GM18951 (cell line): ENCODE data around the gene ACAA1.

Source experiments
- POLR2A ChIP-seq: IDR thresholded peaks from 4 replicates; pipeline ENCODE4 v1.6.1; 2011; ENCODE audit warnings: mild to moderate bottlenecking; ENCODE audit not compliant: insufficient read length, insufficient read depth; ENCODE audit errors: extremely low read depth
- in situ Hi-C: fragments of 300-500 bp; cut with MboI; formaldehyde crosslinking; loops from one replicate; pipeline ENCODE4 v1.12.0; 2022; ENCODE audit warnings: low sequenced_read_pairs, mixed read lengths, inconsistent platforms; ENCODE audit not compliant: unreplicated experiment

ACAA1 gene

GRCh38 chr3:38126121-38126892, 10.6 kb downstream of the ACAA1 start:
- in situ Hi-C loops = loop anchor here (10.0 kb wide), 1 partner anchor 338 kb away; no protein-coding TSS in a partner anchor

GRCh38 chr3:38125305-38126120, 11.4 kb downstream of the ACAA1 start:
- in situ Hi-C loops = loop anchor here (10.0 kb wide), 1 partner anchor 339 kb away; no protein-coding TSS in a partner anchor
- no peak for TF ChIP-seq POLR2A

More at GRCh38 chr3:38126121-38126892, 10.6 kb downstream of the ACAA1 start:
- TF ChIP-seq POLR2A = no peak

- in situ Hi-C loops = loop anchor here (10.0 kb wide), 1 partner anchor 340 kb away; no protein-coding TSS in a partner anchor
- no peak for TF ChIP-seq POLR2A
Observed at GRCh38 chr3:38124324-38125122, 12.4 kb downstream of the ACAA1 start.

GRCh38 chr3:38122712-38123290, 14.1 kb downstream of the ACAA1 start:
- in situ Hi-C loops = loop anchor here (10.0 kb wide), 1 partner anchor 342 kb away; no protein-coding TSS in a partner anchor
- no peak for TF ChIP-seq POLR2A

GRCh38 chr3:38121832-38122461, 15.0 kb downstream of the ACAA1 start:
- TF ChIP-seq POLR2A = no peak
- in situ Hi-C loops = loop anchor here (10.0 kb wide), 1 partner anchor 343 kb away; no protein-coding TSS in a partner anchor

GRCh38 chr3:38121451-38121831, 15.5 kb downstream of the ACAA1 start:
- no peak for TF ChIP-seq POLR2A
- in situ Hi-C loops = loop anchor here (10.0 kb wide), 1 partner anchor 343 kb away; no protein-coding TSS in a partner anchor

GRCh38 chr3:38120693-38121450, 16.1 kb downstream of the ACAA1 start:
- in situ Hi-C loops = loop anchor here (10.0 kb wide), 1 partner anchor 344 kb away; no protein-coding TSS in a partner anchor
- TF ChIP-seq POLR2A = peak; percentile 16

- in situ Hi-C loops = loop anchor here (10.0 kb wide), 1 partner anchor 345 kb away; no protein-coding TSS in a partner anchor
- TF ChIP-seq POLR2A = no peak
Observed at GRCh38 chr3:38119821-38120692, 16.9 kb downstream of the ACAA1 start.

- in situ Hi-C loops = no loop called here
- TF ChIP-seq POLR2A = no peak
Observed at GRCh38 chr3:38119248-38119544, 17.7 kb downstream of the ACAA1 start.

- in situ Hi-C loops = no loop called here
- TF ChIP-seq POLR2A = no peak
Observed at GRCh38 chr3:38118421-38119247, 18.3 kb downstream of the ACAA1 start.
